Activated CD8-positive, alpha-beta memory T cell treated with anti-CD3 and anti-CD28 coated beads for 36 hours (primary cell): ENCODE data around the gene PDE4D. TPM values are rescaled to one million over a fixed set of nuclear protein-coding genes. Genes with fewer than 3 reads are reported as not detected.

ENCODE experiments used
- CTCF ChIA-PET: fragments of 350-600 bp; sonication (Branson Sonifier 250); formaldehyde crosslinking; loops from one replicate; lab custom pipeline; 2021; ENCODE audit warnings: antibody characterized with exemption; lab: Charles Lee
- POLR2A ChIA-PET: fragments of 350-600 bp; sonication (Branson Sonifier 250); formaldehyde crosslinking; loops from one replicate; lab custom pipeline; 2021; ENCODE audit warnings: antibody characterized with exemption; lab: Charles Lee
- total RNA-seq, 2 experiments: library from RNA; stranded (reverse); gene quantifications; one replicate each; pipeline ENCODE4 v1.2.3, GENCODE V29; 2021

PDE4D gene
- total RNA-seq, 2 experiments from 2014 or later: 28.4 to 29.0 TPM

DNA sequence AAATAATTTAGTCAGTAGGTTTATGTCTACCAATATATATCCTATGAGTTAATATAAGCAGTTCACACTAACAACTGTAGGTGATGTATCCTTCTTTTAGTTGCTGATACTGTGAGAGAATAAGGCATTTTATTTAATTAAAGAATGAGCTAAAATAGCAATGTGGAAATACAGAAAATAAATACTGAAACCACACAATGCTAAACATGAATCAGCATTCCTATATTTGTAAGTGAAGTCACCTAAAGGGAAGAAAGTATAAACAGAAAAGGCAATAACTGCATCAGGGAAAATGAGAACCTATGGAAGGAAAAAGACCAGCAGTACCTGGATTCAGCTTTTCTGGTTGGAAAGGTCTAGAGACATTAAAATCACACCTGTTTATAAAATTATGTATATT is 336.0 kb downstream of the PDE4D start:
- CTCF ChIA-PET: no interaction called here
- POLR2A ChIA-PET: no interaction called here

- ChIA-PET CTCF (no interaction called here), POLR2A (no interaction called here)
These were observed 337.9 kb downstream of the PDE4D start for GRCh38 chr5:59555596-59555995.

DNA sequence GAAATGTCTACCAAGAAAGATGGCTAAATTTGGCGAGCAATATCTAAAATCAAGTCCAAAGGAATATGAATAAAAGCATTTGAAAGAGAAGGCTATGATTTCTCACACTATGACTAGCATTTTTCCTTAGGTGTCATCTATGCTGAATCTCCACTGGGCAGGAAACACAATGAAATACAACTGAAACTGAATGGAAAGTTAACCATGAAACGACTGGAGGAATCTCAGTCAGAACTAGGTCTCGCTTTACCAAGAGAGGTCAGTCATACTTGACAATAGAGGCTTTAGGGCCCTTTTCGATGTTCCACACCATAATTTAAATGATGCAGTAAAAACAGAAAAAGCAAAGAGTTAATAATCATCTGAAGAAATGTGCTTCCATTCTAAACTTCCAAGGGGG is 339.0 kb downstream of the PDE4D start:
- ChIA-PET POLR2A (no interaction called here), CTCF (no interaction called here)

- CTCF ChIA-PET: interaction anchor here (0.6 kb wide), 1 partner anchor 837 kb away, joined by 3 read pairs; no protein-coding TSS in a partner anchor
- POLR2A ChIA-PET: no interaction called here
These were observed 339.5 kb downstream of the PDE4D start for GRCh38 chr5:59553992-59554391.

GRCh38 chr5:59548807-59549357 is 344.6 kb downstream of the PDE4D start:
- POLR2A ChIA-PET: no interaction called here

DNA sequence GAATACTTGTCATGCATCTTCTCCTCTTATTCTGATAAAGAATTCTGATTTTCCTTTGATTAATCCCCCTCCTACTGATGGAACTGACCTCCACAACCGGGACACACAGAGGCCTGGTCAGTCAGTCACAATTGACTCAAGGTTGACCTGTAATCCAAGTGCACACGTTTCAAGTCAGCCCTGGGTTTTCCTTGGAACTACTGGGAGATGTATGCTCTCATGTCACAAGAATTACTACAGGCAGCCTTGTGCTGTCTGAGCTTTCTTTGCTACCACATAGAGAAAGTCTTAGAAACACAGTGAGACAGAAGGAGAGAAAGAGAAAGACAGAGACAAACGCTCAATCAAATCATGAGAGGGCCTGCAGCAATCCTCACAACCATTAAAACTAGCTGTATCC is 345.8 kb downstream of the PDE4D start:
- POLR2A ChIA-PET: no interaction called here

More at GRCh38 chr5:59548807-59549357, 344.6 kb downstream of the PDE4D start:
- CTCF ChIA-PET: no interaction called here

DNA sequence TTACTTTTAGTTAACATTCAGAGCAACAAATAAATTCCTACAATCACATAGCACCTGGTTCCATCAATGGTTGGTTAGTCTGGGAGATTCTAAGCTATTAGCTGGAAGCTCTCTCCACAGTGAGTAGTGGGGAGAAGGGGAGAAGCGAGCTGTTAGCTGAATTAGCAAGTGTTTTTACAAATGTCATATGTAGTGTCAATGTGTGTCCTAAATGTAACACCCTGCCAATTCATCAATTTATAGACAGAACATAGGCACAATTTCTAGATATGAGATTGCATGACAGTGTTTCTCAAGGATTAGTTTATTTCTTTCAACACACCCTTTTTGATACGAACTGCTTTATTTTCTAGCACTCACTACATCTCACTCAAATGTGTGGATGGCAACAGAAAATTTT is 349.0 kb downstream of the PDE4D start:
- CTCF ChIA-PET: no interaction called here

More for the DNA sequence above, 345.8 kb downstream of the PDE4D start:
- CTCF ChIA-PET: no interaction called here

DNA sequence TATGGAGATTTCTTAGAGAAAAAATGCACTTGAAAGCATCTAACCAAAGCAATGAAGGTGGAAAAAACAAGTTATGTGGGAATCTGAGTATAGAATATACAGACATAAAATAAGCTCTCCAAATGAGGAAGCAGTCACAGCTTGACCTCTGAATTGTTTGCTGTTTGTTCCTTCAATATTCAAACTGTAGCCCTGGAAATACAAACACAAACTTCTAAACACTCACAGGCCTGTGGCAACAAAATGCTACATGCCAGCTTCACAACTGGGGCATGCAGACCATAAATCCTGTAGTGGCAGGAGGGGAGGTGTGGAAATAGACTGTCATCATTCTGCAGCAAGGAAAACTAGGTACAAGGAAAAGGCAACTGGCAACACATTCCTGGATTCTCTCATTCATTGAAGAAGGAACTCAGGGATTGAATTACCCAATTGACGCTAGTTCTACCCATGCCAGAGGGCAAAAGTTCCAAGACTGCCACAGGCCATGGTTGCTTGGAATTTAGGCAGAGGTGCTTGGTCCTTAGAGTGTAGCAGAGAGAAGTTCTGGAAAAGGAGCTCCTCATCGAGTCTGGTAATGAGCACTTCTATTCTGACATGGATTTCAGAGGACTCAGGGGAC is 349.6 kb downstream of the PDE4D start:
- ChIA-PET CTCF (no interaction called here), POLR2A (no interaction called here)

More for the DNA sequence above, 349.0 kb downstream of the PDE4D start:
- POLR2A ChIA-PET: no interaction called here

GRCh38 chr5:59542851-59543820 is 350.4 kb downstream of the PDE4D start:
- POLR2A ChIA-PET: no interaction called here
- CTCF ChIA-PET: no interaction called here

DNA sequence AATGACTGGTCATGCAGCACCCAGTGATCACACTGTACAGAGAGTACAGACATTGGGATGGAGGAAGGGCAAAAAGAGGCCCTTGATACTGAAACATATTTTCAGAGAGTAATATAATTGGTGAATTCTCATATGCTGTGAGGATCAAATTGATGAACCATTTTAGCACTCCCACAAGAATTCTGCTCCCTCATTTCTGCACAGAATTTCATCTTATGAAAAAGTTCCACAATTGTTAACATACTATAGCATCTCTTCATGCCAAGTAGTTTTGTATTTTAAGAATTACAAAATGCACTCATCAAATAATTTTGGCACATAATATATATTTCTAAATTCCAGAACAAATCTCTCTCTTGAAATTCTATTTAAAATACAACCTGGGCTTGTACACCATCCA is 351.2 kb downstream of the PDE4D start:
- CTCF ChIA-PET: no interaction called here
- POLR2A ChIA-PET: no interaction called here

DNA sequence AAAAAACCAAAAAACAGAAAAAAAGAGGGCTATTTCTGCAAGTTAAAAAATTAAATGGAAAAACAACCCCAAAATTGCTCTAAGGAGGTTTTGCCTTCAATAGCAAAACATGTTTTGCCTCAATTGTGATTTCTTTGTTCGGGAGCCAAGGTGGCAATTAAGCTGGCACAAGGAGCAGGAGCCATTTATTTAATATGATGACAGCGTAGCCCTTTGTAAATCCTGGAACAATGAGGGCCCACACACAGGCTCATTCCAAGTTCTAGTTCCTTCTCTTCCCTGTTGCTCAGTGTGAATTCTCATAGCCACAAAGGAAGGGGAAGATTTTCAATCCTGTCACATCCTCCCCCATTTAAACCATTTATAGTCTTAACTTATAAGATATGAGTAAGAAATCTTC is 353.2 kb downstream of the PDE4D start:
- ChIA-PET POLR2A (no interaction called here), CTCF (no interaction called here)

DNA sequence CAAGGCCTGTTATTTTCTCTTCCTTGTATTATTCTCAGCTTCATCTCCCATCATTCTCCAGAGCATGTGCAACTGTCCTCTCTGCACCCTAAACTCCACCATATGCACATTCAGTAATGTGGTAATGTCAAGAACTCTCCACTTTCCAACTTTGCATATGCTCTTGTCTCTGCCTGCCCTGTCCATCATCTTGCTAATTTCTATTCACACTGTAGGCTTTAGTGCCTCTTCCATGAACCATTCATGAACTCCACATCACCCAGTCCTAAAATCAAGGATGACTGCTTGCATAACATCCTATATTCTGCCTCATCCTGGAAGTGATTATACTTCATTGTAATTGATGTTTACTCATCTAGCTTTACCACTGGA is 354.8 kb downstream of the PDE4D start:
- ChIA-PET POLR2A (no interaction called here), CTCF (no interaction called here)

- ChIA-PET CTCF (no interaction called here), POLR2A (no interaction called here)
These were observed 355.4 kb downstream of the PDE4D start for GRCh38 chr5:59537961-59538749.

DNA sequence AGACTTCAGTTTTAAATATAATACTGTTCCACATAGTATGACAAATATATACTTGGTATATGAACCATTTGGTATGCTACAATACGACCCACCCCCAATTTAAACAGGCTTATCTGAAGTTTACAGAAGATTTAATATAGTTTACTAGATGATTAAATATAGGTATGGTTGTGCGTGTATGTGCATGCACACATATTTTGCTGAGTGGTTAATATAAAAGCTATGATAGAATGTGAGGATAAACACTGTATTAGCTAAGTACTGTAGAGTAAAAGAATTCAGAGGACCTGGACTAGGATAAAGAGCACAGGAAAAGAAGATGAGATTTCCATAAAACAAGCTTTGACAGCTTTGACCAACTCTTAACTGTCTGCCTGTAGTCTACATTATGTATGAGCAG is 356.7 kb downstream of the PDE4D start:
- ChIA-PET POLR2A (no interaction called here), CTCF (interaction anchor here (0.7 kb wide), 1 partner anchor 948 kb away, joined by 6 read pairs; no protein-coding TSS in a partner anchor)

GRCh38 chr5:59535561-59535960 is 358.0 kb downstream of the PDE4D start:
- CTCF ChIA-PET: no interaction called here
- POLR2A ChIA-PET: no interaction called here

- POLR2A ChIA-PET: no interaction called here
- CTCF ChIA-PET: no interaction called here
These were observed 359.8 kb downstream of the PDE4D start for GRCh38 chr5:59533730-59534108.

- CTCF ChIA-PET: no interaction called here
- POLR2A ChIA-PET: no interaction called here
These were observed 360.4 kb downstream of the PDE4D start for GRCh38 chr5:59532979-59533729.

- POLR2A ChIA-PET: no interaction called here
- CTCF ChIA-PET: no interaction called here
These were observed 364.3 kb downstream of the PDE4D start for GRCh38 chr5:59529239-59529638.
